Measurements from ENCODE around the gene CDKL4.
"Not testable (repeated sequence)": the region's sequence is repeated elsewhere in the genome, so short reads cannot be mapped to it uniquely, and the experiment has no call there.

DNA sequence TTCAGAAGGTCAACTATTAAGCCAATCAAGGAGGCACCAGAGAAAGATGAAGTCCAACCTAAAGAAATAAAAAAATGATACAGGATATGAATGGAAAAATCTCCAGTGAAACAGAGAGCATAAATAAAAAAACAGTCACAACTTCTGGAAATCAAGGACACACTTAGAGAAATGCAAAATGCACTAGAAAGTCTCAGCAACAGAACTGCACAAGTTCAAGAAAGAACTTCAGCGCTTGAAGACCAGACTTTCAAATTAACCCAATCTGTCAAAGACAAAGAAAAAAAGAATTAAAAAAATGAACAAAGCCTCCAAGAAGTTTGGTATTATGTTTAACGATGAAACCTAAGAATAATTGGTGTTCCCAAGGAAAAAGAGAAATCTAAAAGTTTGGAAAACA lies 46.8 kb downstream of the CDKL4 start:
- TF ChIP-seq EZH2 (IDR thresholded peaks at IDR 0.05; ENCODE audit: low read depth); CTCF (conservative IDR thresholded peaks at IDR 0.05): not testable (repeated sequence)
